ENCODE measurements around the gene ZNF823. TPM values are rescaled to one million over a fixed set of nuclear protein-coding genes. Genes with fewer than 3 reads are reported as not detected.
"Not testable (repeated sequence)": the region's sequence is repeated elsewhere in the genome, so short reads cannot be mapped to it uniquely, and the experiment has no call there.

The ZNF823 gene
- total RNA-seq, result 6.5 and 7.4 TPM in 2 replicates

DNA sequence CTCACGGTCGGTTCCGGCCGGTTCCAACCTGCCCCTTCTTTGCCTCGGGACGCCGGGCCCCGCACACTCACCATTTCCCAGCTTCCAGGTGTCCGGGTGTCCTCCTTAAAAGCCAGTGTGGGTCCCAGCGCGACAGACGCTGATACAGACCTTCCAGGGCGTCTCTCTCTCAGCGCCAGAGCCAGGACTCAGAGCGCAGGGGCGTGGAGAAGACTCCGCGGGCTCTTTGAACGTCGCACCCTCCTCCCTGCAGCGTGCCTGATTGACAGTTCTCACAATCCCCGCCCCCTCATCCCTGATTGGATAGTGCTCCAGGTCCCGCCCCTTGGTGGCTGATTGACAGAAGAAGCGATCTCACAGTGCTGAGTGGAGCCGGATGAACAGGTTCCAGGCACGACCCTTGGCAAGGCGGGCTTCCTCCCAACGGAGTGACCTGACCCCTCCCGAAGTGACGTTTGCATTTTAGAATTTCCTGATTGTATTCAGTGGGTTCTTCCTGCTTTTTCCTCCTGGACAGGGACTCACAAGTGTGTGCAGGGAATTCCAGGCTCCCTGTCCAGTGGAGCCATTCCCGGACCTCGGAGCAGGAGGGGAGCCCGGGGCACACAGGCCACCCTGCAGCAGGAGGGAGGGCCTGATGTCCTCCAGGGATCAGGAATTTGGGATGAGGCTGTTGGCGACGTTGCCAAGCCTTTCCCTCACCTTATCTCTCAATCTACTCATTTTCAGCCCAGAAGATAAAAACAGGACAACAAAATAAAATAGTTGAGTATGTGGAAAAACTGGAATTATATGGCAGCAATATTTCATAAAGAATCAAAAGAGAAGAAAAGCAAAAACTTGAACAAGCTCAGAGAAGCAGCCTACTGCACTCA, at the start of gene ZNF823:
TSS of gene ZNF823 (minus strand) at position 201 of the 875 bp plus-strand sequence. CDS start at position 74, 127 bp downstream.
- DNase-seq (ENCODE audit: low read depth), result peak; percentile 93
- TF ChIP-seq, protein P1, sequence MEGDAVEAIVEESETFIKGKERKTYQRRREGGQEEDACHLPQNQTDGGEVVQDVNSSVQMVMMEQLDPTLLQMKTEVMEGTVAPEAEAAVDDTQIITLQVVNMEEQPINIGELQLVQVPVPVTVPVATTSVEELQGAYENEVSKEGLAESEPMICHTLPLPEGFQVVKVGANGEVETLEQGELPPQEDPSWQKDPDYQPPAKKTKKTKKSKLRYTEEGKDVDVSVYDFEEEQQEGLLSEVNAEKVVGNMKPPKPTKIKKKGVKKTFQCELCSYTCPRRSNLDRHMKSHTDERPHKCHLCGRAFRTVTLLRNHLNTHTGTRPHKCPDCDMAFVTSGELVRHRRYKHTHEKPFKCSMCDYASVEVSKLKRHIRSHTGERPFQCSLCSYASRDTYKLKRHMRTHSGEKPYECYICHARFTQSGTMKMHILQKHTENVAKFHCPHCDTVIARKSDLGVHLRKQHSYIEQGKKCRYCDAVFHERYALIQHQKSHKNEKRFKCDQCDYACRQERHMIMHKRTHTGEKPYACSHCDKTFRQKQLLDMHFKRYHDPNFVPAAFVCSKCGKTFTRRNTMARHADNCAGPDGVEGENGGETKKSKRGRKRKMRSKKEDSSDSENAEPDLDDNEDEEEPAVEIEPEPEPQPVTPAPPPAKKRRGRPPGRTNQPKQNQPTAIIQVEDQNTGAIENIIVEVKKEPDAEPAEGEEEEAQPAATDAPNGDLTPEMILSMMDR (conservative IDR thresholded peaks at IDR 0.05; ENCODE audit: low read depth, low read length), result no peak
- H3K4me3 ChIP-seq (ENCODE audit: low read depth, low read length), result peak within 1 kb of the TSS; percentile 90

DNA sequence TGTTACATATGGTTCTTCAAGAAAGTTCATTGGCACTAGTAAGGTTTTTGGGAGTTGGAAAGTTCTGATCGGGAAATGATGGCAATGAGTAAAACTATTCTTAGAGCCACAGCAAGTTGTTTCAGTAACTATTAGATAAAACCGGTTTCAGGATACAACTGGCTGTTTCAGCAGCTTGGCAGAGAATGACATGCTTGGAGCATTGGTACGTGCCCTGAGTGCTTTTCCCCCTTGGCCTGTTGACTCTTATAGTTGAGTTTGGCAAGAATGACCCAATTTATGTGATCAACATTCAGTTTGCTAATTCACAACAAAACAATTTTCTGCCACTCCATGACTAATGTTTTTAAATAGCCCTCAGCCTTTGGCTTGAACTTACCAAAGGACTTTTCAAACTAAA, 48.8 kb upstream of the ZNF823 start:
- TF ChIP-seq, protein P1 (conservative IDR thresholded peaks at IDR 0.05; ENCODE audit: low read depth, low read length), result no peak
- H3K4me3 ChIP-seq (ENCODE audit: low read depth, low read length), result no peak overlapping the region
- DNase-seq (ENCODE audit: low read depth), result no peak

DNA sequence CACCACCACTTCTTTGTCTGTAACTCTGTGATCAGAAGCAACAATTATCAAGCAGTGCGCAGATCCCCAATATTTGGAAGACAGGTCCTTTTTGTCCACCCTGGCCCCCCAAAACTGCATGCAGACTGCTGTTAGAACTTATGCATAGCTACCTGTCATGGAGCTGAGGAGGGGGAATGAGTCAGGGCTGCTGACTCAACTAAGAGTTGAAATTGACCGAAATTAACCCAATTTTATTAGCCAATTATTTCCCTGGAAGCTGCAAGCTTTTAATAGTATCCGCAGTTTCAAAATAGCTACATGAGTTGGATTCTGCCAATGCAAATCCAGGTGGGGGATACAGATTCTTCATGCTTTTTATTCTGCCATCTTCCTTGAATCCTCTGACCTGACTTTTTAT, 45.6 kb upstream of the ZNF823 start:
- DNase-seq (ENCODE audit: low read depth), result no peak
- TF ChIP-seq, protein P1 (conservative IDR thresholded peaks at IDR 0.05; ENCODE audit: low read depth, low read length), result no peak
- H3K4me3 ChIP-seq (ENCODE audit: low read depth, low read length), result no peak overlapping the region

DNA sequence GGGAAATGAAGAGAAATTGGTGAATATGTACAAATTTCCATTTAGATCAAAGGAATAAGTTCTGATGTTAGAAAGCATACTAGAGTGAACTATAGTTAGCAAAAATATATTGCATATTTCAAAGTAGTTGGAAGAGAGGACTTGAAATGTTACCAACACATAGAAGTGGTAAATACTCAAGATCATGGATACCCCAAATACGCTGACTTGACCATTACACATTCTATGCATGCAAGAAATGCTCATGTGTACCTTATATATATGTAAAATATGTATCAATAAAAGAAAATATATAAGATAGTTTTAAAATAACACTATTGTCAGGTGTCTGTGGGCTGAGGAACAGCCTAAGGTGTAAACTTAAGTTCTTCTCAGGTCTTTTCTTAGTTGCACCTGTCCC, 45.0 kb upstream of the ZNF823 start:
- no peak for DNase-seq (ENCODE audit: low read depth)
- TF ChIP-seq, protein P1 (conservative IDR thresholded peaks at IDR 0.05; ENCODE audit: low read depth, low read length), result no peak

DNA sequence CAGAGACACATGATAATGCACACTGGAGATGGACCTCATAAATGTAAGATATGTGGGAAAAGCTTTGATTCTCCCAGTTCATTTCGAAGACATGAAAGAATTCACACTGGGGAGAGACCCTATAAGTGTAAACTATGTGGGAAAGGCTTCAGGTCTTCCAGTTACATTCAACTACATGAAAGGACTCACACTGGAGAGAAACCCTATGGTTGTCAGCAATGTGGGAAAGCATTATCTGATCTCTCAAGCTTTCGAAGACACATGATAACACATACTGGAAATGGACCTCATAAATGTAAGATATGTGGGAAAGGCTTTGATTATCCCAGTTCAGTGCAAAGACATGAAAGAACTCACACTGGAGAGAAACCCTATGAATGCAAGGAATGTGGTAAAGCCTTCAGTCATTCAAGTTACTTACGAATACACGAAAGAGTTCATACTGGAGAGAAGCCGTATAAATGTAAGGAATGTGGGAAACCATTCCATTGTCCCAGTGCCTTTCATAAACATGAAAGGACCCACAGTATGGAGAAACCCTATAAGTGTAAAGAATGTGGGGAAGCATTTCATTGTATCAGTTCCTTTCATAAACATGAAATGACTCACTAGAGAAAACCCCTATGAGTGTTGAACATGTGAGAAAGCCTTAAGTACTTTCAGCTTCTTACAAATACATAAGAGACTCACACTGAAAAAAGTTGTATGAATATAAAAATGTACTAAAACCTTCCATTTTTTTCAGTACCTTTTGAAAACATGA, 42.7 kb upstream of the ZNF823 start:
- no peak for DNase-seq (ENCODE audit: low read depth)
- TF ChIP-seq, protein P1 (conservative IDR thresholded peaks at IDR 0.05; ENCODE audit: low read depth, low read length), result no peak
- no peak overlapping the region for H3K4me3 ChIP-seq (ENCODE audit: low read depth, low read length)

More for the DNA sequence above, 45.0 kb upstream of the ZNF823 start:
- H3K4me3 ChIP-seq (ENCODE audit: low read depth, low read length), result no peak overlapping the region

DNA sequence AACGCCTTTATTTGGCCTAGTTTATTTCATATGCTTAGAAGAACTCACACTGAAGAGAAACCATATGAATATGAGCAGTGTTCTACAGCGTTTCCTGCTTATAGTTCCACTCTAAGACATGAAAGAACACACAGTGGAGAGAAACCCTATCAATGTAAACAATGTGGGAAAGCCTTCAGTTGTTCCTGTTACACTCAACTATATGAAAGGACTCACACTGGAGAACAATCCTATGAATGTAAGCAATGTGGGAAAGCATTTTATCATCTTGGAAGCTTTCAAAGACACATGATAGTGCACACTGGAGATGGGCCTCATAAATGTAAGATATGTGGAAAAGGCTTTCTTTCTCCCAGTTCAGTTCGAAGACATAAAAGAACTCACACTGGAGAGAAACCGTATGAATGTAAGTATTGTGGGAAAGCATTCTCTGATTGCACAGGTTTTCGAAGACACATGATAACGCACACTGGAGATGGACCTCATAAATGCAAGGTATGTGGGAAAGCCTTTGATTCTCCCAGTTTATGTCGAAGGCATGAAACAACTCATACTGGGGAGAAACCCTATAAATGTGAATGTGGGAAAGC, 41.8 kb upstream of the ZNF823 start:
- no peak for DNase-seq (ENCODE audit: low read depth)
- TF ChIP-seq, protein P1 (conservative IDR thresholded peaks at IDR 0.05; ENCODE audit: low read depth, low read length), result no peak
- no peak overlapping the region for H3K4me3 ChIP-seq (ENCODE audit: low read depth, low read length)

DNA sequence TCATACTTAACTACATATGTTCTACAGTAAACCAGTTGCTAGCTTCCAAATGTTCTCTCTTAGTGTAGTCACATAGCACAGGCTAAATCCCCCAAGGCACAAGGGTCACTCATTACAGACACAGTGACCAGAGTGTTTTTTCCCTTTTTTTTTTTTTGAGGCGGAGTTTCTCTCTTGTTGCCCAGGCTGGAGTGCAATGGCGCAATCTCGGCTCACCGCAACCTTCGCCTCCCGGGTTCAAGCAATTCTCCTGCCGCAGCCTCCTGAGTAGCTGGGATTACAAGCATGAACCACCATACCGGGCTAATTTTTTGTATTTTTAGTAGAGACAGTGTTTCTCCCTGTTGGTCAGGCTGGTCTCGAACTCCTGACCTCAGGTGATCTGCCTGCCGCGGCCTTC, 37.9 kb upstream of the ZNF823 start:
- not testable (repeated sequence) for H3K4me3 ChIP-seq (ENCODE audit: low read depth, low read length); DNase-seq (ENCODE audit: low read depth)

DNA sequence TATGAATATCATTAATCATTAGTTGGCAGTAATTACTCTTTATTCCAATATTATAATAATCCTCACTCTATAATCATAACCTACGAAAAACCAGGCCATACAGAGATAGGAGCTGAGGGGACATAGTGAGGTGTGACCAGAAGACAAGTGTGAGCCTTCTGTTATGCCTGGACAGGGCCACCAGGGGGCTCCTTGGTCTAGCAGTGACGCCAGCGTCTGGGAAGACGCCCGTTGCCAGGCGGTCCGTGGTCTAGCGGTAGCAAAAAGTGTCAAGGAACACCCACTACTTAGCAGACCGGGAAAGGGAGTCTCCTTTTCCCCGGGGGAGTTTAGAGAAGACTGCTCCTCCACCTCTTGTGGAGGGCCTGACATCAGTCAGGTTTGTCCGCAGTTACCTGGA, 32.8 kb upstream of the ZNF823 start:
- not testable (repeated sequence) for H3K4me3 ChIP-seq (ENCODE audit: low read depth, low read length); DNase-seq (ENCODE audit: low read depth)
